LNCaP clone FGC (cell line): ENCODE data around the gene VANGL1.

Experiments
- DNase-seq: peaks from one replicate; pipeline ENCODE4 v3.0.0-alpha.2; 2011; ENCODE audit warnings: low read depth
- H3K4me3 ChIP-seq: 2 replicates; pipeline ENCODE4 v1.5.1; 2011; ENCODE audit warnings: mild to moderate bottlenecking, low read depth, low read length, control low read depth
- TF ChIP-seq, protein P1 (sequence below): IDR thresholded peaks from 2 replicates; pipeline ENCODE4 v1.5.1; 2012; ENCODE audit warnings: mild to moderate bottlenecking; ENCODE audit not compliant: control insufficient read depth, insufficient read depth; ENCODE audit errors: extremely low read depth

The VANGL1 gene

DNA sequence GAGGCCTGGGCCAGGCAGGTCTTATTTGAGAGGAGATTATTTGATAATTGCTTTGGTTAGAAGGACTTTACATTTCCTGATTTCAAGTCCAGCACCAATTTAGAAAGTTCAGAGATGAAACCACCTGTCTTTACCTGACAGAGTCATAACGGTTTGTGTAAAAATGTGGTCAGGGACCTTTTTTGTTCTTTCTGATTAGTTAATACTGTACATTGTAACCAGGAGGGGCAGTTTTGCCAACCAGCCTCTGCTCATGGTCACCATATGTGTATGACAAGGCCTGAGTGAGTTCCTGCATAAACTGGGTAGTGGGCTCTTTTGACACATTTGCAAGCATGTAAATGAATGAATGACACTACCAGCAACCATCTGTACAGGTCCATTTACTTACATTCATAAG, 55.8 kb downstream of the VANGL1 start:
- H3K4me3 ChIP-seq = no peak overlapping the region
- DNase-seq = no peak
- TF ChIP-seq, protein P1, sequence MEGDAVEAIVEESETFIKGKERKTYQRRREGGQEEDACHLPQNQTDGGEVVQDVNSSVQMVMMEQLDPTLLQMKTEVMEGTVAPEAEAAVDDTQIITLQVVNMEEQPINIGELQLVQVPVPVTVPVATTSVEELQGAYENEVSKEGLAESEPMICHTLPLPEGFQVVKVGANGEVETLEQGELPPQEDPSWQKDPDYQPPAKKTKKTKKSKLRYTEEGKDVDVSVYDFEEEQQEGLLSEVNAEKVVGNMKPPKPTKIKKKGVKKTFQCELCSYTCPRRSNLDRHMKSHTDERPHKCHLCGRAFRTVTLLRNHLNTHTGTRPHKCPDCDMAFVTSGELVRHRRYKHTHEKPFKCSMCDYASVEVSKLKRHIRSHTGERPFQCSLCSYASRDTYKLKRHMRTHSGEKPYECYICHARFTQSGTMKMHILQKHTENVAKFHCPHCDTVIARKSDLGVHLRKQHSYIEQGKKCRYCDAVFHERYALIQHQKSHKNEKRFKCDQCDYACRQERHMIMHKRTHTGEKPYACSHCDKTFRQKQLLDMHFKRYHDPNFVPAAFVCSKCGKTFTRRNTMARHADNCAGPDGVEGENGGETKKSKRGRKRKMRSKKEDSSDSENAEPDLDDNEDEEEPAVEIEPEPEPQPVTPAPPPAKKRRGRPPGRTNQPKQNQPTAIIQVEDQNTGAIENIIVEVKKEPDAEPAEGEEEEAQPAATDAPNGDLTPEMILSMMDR = no peak

DNA sequence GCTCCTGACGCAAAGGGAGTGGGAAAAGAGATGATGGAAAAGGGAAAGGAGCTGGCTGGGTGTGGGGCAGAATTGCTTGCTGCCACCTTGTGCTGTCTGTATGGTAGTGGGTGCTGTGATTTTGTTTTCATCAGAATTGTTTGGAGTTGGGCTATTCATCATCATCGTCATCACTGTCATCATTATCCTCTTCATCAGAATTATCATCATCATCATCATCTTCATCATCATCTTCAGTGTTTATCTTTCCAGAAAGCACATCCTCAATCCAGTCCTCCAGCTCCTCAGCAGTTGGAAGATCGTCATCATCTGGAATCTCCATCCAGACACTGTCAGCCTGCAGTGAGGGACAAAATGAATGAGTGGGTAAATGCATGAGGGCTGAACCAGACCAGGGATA, 59.3 kb downstream of the VANGL1 start:
- no peak for DNase-seq
- no peak overlapping the region for H3K4me3 ChIP-seq
- TF ChIP-seq, protein P1 = no peak

DNA sequence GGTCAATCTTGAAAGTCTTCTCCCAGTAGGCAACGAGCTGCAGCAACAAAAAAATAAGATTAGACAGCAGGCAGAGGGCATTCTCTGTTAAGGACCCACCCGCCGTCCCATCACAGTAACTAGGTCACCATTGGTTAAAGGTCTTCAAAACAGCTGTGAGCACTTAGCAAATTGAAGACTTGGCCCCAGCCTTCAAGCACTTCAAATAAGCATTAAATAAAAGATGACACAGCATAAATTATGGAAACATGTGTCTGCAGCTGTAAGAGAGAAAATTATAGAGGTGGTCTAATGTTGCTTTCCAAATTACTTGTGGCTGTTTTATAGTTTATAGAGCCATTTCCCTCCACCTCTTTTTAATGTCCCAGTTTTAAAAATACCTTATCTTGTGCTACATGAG, 61.2 kb downstream of the VANGL1 start:
- no peak overlapping the region for H3K4me3 ChIP-seq
- DNase-seq = no peak
- TF ChIP-seq, protein P1 = no peak

GRCh38 chr1:115705085-115705951, 63.5 kb downstream of the VANGL1 start:
- DNase-seq = no peak
- no peak overlapping the region for H3K4me3 ChIP-seq
- TF ChIP-seq, protein P1 = 0 out of 2 replicates have a peak, but pooled peaks have one; percentile 16

GRCh38 chr1:115705963-115706362, 64.2 kb downstream of the VANGL1 start:
- no peak for DNase-seq
- TF ChIP-seq, protein P1 = no peak
- no peak overlapping the region for H3K4me3 ChIP-seq

DNA sequence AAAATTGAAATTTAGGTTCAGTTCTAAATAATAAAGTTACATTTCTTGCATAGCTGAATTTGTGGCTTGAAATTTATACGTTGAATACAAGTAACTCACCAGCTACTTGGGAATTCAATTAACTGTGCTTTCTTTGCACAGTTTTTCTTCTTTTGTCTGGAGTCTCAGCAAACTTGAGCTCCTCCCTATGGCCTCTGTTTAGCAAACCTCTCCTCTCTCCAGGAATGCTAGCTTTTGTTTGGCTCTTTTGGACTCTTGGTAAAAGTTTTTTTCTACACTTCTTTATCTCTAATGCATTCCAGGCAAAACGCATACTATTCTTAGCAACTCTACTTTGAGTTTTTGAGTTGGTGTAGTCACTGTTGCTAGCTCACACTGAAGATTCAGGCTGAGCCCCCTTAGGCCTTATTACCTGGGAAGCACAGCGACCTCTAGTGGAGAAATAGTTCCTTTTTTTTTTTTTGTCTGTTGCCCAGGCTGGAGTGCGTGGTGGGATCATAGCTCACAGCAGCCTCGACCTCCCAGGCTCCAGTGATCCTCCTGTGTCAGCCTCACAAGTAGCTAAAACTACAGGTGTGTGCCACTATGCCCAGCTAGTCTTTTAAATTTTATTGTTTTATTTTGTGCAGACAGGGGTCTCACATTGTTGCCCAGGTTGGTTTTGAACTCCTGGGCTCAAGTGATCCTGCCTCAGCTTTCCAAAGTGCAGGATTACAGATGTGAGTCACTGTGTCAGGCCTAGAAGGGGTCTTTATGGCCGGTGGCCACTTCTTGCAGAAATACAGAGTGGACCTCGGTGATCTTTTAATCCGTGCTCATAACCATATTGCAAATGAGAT, 65.0 kb downstream of the VANGL1 start:
- TF ChIP-seq, protein P1 = peak; percentile 59
- peak; percentile 6 for DNase-seq
- H3K4me3 ChIP-seq = no peak overlapping the region
